Astrocyte of the spinal cord (primary cell): ENCODE results near the gene NEMF.
"Not testable (repeated sequence)": the region's sequence is repeated elsewhere in the genome, so short reads cannot be mapped to it uniquely, and the experiment has no call there.

Experiments used
- DNase-seq: peaks from one replicate; pipeline ENCODE4 v3.0.0; 2011; ENCODE audit warnings: low read depth, low spot score
- H3K4me3 ChIP-seq: 2 replicates; pipeline ENCODE4 v1.5.1; 2011; ENCODE audit warnings: low read depth, mild to moderate bottlenecking, low read length, moderate library complexity
- CTCF ChIP-seq: IDR thresholded peaks from 2 replicates; pipeline ENCODE4 v1.5.1; 2012; ENCODE audit warnings: low read depth, mild to moderate bottlenecking, low read length, inconsistent platforms
- in situ Hi-C: cut with HindIII; loops from 2 replicates; pipeline ENCODE4 v1.10.0; 2017; ENCODE audit warnings: low sequenced_read_pairs

NEMF gene

GRCh38 chr14:49852301-49853157 lies at the start of gene NEMF:
Gene NEMF, minus strand, starts transcription at chr14:49852788. Its CDS starts 35 bp downstream, at chr14:49852753.
- peak within 1 kb of the TSS; percentile 98 for H3K4me3 ChIP-seq
- in situ Hi-C loops, result no loop called here
- peak; percentile 93 for DNase-seq
- TF ChIP-seq CTCF, result peak; percentile 73

- TF ChIP-seq CTCF, result no peak
Observed at GRCh38 chr14:49900973-49901372, 48.4 kb upstream of the NEMF start.

GRCh38 chr14:49898485-49898884 lies 45.9 kb upstream of the NEMF start:
- no peak for TF ChIP-seq CTCF
- no peak for DNase-seq
- in situ Hi-C loops, result no loop called here
- no peak overlapping the region for H3K4me3 ChIP-seq

More at GRCh38 chr14:49900973-49901372, 48.4 kb upstream of the NEMF start:
- in situ Hi-C loops, result no loop called here
- DNase-seq, result no peak
- H3K4me3 ChIP-seq, result no peak overlapping the region

- no peak for TF ChIP-seq CTCF
- no peak for DNase-seq
- no peak overlapping the region for H3K4me3 ChIP-seq
- in situ Hi-C loops, result no loop called here
Observed at GRCh38 chr14:49897965-49898364, 45.4 kb upstream of the NEMF start.

GRCh38 chr14:49897414-49897813 lies 44.8 kb upstream of the NEMF start:
- H3K4me3 ChIP-seq, result peak overlapping the region; percentile 90
- in situ Hi-C loops, result no loop called here
- TF ChIP-seq CTCF, result no peak
- no peak for DNase-seq

- DNase-seq, result no peak
- no peak for TF ChIP-seq CTCF
- in situ Hi-C loops, result no loop called here
- peak overlapping the region; percentile 90 for H3K4me3 ChIP-seq
Observed at GRCh38 chr14:49896966-49897365, 44.4 kb upstream of the NEMF start.

- H3K4me3 ChIP-seq, result peak overlapping the region; percentile 90
- in situ Hi-C loops, result not testable (repeated sequence)
Observed at GRCh38 chr14:49896272-49896671, 43.7 kb upstream of the NEMF start.

More at GRCh38 chr14:49896272-49896671, 43.7 kb upstream of the NEMF start:
- not testable (repeated sequence) for DNase-seq
